LNCaP clone FGC (cell line): Measurements from ENCODE around the gene VAMP7.
A peak's percentile ranks its signal among the peaks of the same experiment; 100 is the strongest.
"Not testable (repeated sequence)": the region's sequence is repeated elsewhere in the genome, so short reads cannot be mapped to it uniquely, and the experiment has no call there.

ENCODE experiments used
- DNase-seq: peaks from one replicate; pipeline ENCODE4 v3.0.0-alpha.2; 2011; ENCODE audit warnings: low read depth
- H3K4me3 ChIP-seq: 2 replicates; pipeline ENCODE4 v1.5.1; 2011; ENCODE audit warnings: mild to moderate bottlenecking, low read depth, low read length, control low read depth
- TF ChIP-seq, protein P1 (sequence below): IDR thresholded peaks from 2 replicates; pipeline ENCODE4 v1.5.1; 2012; ENCODE audit warnings: mild to moderate bottlenecking; ENCODE audit not compliant: control insufficient read depth, insufficient read depth; ENCODE audit errors: extremely low read depth

VAMP7 gene, protein sequence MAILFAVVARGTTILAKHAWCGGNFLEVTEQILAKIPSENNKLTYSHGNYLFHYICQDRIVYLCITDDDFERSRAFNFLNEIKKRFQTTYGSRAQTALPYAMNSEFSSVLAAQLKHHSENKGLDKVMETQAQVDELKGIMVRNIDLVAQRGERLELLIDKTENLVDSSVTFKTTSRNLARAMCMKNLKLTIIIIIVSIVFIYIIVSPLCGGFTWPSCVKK

DNA sequence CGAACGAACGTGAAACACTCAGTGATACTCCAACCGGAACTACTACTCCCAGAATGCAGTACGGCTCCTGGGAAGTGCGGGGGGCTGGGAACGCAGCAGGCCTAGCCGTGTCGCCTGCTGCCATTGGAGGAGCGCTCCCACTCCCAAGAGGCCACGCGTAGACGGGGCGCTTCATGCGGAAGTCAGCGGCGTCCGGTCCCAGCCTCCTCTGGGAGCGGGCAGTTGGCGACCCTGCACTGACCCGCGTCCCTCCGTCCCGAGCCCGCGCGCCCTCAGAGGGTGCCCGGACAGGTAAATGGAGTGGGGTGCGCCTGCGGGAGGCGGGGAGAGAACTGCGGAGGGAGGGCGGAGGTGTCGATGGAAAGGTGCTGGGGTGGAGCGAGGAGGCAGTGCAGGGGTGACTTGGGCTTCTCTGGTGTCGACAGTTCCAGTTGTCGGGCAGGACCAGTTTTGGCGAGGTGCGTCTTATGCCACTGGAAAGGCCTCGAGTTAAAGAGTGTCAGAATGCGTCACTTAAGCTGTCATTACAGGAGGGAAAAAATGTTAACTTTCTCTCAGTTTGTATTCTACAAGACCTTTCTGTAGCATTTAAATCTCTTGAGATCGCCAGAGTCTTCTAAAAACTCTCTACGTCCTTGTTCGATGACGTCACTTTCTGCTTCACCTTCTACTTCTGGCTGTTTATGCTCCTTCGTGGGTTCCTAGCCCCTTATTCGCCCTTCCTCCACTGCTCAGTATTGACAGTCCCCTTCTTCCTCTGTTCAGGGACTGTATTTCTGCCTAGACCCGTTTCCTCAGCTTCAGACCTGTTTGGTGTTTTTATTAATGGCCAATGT, at the start of gene VAMP7:
VAMP7 (plus strand) TSS at position 188 of the 836 bp plus-strand sequence. CDS start 8,122 bp downstream, outside the sequence.
- TF ChIP-seq, protein P1, sequence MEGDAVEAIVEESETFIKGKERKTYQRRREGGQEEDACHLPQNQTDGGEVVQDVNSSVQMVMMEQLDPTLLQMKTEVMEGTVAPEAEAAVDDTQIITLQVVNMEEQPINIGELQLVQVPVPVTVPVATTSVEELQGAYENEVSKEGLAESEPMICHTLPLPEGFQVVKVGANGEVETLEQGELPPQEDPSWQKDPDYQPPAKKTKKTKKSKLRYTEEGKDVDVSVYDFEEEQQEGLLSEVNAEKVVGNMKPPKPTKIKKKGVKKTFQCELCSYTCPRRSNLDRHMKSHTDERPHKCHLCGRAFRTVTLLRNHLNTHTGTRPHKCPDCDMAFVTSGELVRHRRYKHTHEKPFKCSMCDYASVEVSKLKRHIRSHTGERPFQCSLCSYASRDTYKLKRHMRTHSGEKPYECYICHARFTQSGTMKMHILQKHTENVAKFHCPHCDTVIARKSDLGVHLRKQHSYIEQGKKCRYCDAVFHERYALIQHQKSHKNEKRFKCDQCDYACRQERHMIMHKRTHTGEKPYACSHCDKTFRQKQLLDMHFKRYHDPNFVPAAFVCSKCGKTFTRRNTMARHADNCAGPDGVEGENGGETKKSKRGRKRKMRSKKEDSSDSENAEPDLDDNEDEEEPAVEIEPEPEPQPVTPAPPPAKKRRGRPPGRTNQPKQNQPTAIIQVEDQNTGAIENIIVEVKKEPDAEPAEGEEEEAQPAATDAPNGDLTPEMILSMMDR, result no peak

DNA sequence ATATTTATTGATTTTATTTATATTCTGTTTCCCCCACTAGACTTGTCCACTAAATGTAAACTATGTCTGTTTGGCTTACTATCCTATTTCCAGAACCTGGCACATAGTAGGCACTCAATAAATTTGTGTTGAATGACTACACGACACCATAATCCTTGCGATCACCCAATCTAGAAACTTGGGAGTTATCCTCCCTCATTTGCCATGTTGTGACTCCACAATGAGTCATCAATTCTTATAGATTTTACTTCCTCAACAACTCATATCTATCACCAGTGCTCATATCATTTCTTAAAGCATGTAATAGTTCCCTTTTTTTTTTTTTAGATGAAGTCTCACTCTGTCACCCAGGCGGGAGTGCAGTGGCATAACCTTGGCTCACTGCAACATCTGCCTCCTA, 39.9 kb upstream of the VAMP7 start:
- TF ChIP-seq, protein P1, result no peak
- DNase-seq, result no peak
- no peak overlapping the region for H3K4me3 ChIP-seq

More for the DNA sequence above, at the start of gene VAMP7:
- no peak for DNase-seq
- H3K4me3 ChIP-seq, result peak within 1 kb of the TSS; percentile 61

DNA sequence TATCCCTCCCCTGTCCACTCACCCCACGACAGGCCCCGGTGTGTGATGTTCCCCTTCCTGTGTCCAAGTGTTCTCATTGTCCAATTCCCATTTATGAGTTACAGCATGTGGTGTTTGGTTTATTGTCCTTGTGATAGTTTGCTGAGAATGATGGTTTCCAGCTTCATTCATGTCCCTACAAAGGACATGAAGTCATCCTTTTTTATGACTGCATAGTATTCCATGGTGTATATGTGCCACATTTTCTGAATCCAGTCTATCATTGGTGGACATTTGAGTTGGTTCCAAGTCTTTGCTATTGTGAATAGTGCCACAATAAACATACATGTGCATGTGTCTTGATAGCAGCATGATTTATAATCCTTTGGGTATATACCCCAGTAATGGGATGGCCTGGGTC, 29.4 kb upstream of the VAMP7 start:
- H3K4me3 ChIP-seq, DNase-seq: not testable (repeated sequence)

DNA sequence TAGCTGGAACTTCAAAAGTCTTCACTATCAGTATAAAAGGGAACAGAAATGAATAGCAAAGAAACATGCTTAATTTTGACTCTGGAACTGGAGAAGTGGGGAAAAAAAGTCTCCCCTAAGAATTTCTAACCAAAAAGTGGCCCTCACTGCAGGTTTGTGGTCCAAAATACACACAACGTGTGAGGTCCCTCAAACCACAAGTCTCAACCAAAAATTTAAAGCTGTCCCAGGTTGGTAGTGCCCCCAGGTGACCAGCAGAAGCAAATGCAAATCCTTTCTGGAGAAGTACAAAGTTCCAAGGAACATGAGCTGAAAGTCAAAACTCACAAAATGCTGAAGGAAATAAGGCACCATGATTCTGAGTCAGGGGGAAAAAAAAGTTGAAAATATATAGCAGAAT, 23.6 kb upstream of the VAMP7 start:
- DNase-seq, result no peak
- TF ChIP-seq, protein P1, result peak; percentile 64
- no peak overlapping the region for H3K4me3 ChIP-seq

DNA sequence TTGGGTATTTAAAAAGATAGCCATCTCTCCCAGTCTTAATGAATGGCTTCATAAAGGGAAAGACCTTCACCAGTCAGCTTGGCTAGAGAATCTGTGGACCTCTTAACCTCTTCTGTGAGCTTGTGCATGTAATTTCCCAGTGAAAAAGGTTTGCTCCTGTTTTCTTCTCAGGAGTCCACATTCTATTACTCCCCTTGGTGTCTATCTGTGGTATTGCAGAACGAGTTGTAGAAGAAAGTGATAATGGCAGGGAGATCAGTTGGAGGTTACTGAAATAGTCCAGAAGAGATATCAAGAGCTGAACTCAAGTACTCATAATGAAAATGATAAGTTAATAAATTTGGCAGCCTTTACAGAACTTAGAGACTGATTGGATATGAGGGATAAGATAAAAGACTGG, 16.5 kb upstream of the VAMP7 start:
- no peak for DNase-seq
- H3K4me3 ChIP-seq, result no peak overlapping the region
- TF ChIP-seq, protein P1, result peak; percentile 35

DNA sequence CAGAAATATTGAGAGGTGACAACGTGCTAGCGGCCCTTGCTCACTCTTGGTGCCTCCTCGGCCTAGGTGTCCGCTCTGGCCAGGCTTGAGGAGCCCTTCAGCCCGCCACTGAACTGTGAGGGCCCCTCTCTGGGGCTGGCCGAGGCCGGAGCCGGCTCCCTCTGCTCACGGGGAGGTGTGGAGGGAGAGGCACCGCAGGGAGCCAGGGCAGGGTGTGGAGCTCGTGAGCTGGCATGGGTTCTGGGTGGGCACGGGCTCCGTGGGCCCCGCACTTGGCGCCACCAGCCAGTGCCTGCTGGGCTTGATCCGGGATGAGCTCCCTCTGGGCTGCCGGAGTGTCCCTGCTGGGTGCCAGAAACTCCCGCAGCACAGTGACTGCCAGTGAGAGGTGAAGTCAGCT, 16.0 kb upstream of the VAMP7 start:
- TF ChIP-seq, protein P1, result no peak
- H3K4me3 ChIP-seq, result no peak overlapping the region
- no peak for DNase-seq

DNA sequence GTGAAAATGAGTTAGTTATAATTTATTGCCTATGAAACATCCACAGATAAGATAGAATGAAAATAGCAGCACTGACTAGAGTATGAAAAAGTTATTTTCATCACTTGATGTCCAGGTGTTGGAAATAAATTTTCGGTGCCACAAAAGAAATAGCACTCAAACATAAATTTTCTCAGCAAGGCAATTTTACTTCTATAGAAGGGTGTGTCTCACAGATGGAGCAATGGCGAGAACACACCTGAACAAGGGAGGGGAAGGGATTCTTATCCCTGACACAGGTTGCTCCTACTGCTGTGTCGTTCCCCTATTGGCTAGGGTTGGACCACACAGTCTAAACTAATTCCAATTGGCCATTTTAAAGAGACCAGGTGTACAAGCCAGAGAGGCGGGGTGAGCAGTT, 13.3 kb upstream of the VAMP7 start:
- TF ChIP-seq, protein P1, result no peak
- no peak for DNase-seq
- H3K4me3 ChIP-seq, result no peak overlapping the region
